OCI-LY7 (cell line): Measurements from ENCODE around the gene NPLOC4. TPM values are rescaled to one million over a fixed set of nuclear protein-coding genes. Genes with fewer than 3 reads are reported as not detected.
A peak's percentile ranks its signal among the peaks of the same experiment; 100 is the strongest.

Experiments used
- BruUV-seq: library from RNA; stranded (reverse); fragments of 400-500 nt; replicated peaks from 2 replicates; lab custom pipeline; 2021; lab: Mats Ljungman, UMichigan
- CTCF ChIA-PET: fragments of 300-600 bp; sonication (Branson Sonifier 250); formaldehyde crosslinking; loops from one replicate; lab custom pipeline; 2022; ENCODE audit warnings: antibody characterized with exemption; ENCODE audit not compliant: unreplicated experiment; lab: Charles Lee
- POLR2A ChIA-PET: fragments of 300-600 bp; sonication (Branson Sonifier 250); formaldehyde crosslinking; loops from one replicate; lab custom pipeline; 2022; ENCODE audit warnings: antibody characterized with exemption; lab: Charles Lee
- DNase-seq: peaks from one replicate; pipeline ENCODE4 v3.0.0-alpha.2; 2015; ENCODE audit warnings: low spot score
- H2AFZ ChIP-seq: fragments of 200-600 bp; sonication (generic), shearing (Covaris generic); 2 replicates; pipeline ENCODE4 v1.6.1; 2014; ENCODE audit warnings: mild to moderate bottlenecking, antibody characterized with exemption, low read length, moderate library complexity
- H3K27ac ChIP-seq: fragments of 200-600 bp; sonication (generic); 2 replicates; pipeline ENCODE4 v1.5.1; 2014; ENCODE audit warnings: mixed run types, low read depth, mild to moderate bottlenecking, moderate library complexity, low read length, inconsistent platforms; ENCODE audit not compliant: poor library complexity, severe bottlenecking
- H3K36me3 ChIP-seq: fragments of 200-600 bp; sonication (generic); 2 replicates; pipeline ENCODE4 v1.6.1; 2014; ENCODE audit warnings: mild to moderate bottlenecking, antibody characterized with exemption, low read length, moderate library complexity, mixed read lengths; ENCODE audit not compliant: insufficient read depth
- H3K4me1 ChIP-seq: fragments of 200-600 bp; sonication (generic); 2 replicates; pipeline ENCODE4 v1.5.1; 2014; ENCODE audit warnings: mild to moderate bottlenecking, low read length; ENCODE audit not compliant: insufficient read depth, poor library complexity, severe bottlenecking
- H3K4me2 ChIP-seq: fragments of 200-600 bp; sonication (generic); 2 replicates; pipeline ENCODE4 v1.6.1; 2014; ENCODE audit warnings: mild to moderate bottlenecking, low read length
- H3K4me3 ChIP-seq: fragments of 200-600 bp; sonication (generic); 2 replicates; pipeline ENCODE4 v1.5.1; 2014; ENCODE audit warnings: mild to moderate bottlenecking, low read depth, low read length; ENCODE audit not compliant: poor library complexity, severe bottlenecking
- H3K79me2 ChIP-seq: fragments of 200-600 bp; sonication (generic); 2 replicates; pipeline ENCODE4 v1.6.1; 2016; ENCODE audit warnings: low read depth, mild to moderate bottlenecking, low read length, moderate library complexity, mixed read lengths; ENCODE audit not compliant: insufficient read depth
- H3K9me2 ChIP-seq: fragments of 200-600 bp; sonication (generic); 2 replicates; pipeline ENCODE4 v1.6.1; 2016; ENCODE audit warnings: mild to moderate bottlenecking, low read length, mixed read lengths; ENCODE audit not compliant: insufficient read depth
- H3K9me3 ChIP-seq: fragments of 200-600 bp; sonication (generic); 2 replicates; pipeline ENCODE4 v1.6.1; 2014; ENCODE audit warnings: mild to moderate bottlenecking, mixed run types, low read length, mixed read lengths
- H4K20me1 ChIP-seq: fragments of 200-600 bp; sonication (generic); 2 replicates; pipeline ENCODE4 v1.6.1; 2014; ENCODE audit warnings: mild to moderate bottlenecking, antibody characterized with exemption, low read length, moderate library complexity, mixed read lengths; ENCODE audit not compliant: insufficient read depth
- EZH2phosphoT487 ChIP-seq: fragments of 200-600 bp; sonication (generic); IDR thresholded peaks from 2 replicates; pipeline ENCODE4 v1.6.1; 2018; ENCODE audit warnings: low read depth, borderline replicate concordance, mild to moderate bottlenecking, mixed run types, antibody characterized with exemption, low read length, moderate library complexity, mixed read lengths
- intact Hi-C: fragments of 100-400 bp; cut with micrococcal nuclease; formaldehyde crosslinking; loops from one replicate; pipeline ENCODE4 v1.10.0; 2022; ENCODE audit not compliant: unreplicated experiment
- total RNA-seq, 2 experiments: library from RNA; depleted of rRNA in 1 of 2; stranded (reverse); fragments of >200 nt in 1 of 2; shearing (Covaris generic) in 1 of 2; gene quantifications; 2 replicates each; pipeline ENCODE4 v1.2.3, GENCODE V29; 2014 to 2022
- TF ChIP-seq, protein P1 (sequence below): fragments of 200-600 bp; sonication (generic); conservative IDR thresholded peaks from 2 replicates; pipeline ENCODE4 v1.5.1; 2014; ENCODE audit warnings: mild to moderate bottlenecking, antibody characterized with exemption, low read length, moderate library complexity, mixed read lengths

The NPLOC4 gene
- total RNA-seq, 2 experiments from 2014 or later: 69.6 to 118 TPM

- CTCF ChIA-PET: no interaction called here
- TF ChIP-seq EZH2phosphoT487: no peak
- TF ChIP-seq, protein P1, sequence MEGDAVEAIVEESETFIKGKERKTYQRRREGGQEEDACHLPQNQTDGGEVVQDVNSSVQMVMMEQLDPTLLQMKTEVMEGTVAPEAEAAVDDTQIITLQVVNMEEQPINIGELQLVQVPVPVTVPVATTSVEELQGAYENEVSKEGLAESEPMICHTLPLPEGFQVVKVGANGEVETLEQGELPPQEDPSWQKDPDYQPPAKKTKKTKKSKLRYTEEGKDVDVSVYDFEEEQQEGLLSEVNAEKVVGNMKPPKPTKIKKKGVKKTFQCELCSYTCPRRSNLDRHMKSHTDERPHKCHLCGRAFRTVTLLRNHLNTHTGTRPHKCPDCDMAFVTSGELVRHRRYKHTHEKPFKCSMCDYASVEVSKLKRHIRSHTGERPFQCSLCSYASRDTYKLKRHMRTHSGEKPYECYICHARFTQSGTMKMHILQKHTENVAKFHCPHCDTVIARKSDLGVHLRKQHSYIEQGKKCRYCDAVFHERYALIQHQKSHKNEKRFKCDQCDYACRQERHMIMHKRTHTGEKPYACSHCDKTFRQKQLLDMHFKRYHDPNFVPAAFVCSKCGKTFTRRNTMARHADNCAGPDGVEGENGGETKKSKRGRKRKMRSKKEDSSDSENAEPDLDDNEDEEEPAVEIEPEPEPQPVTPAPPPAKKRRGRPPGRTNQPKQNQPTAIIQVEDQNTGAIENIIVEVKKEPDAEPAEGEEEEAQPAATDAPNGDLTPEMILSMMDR: no peak
- no peak for DNase-seq
Measured at GRCh38 chr17:81535007-81535328, 101.9 kb downstream of the NPLOC4 start.

GRCh38 chr17:81534157-81535006 is 102.5 kb downstream of the NPLOC4 start:
- POLR2A ChIA-PET: interaction anchor here (1.0 kb wide), 1 partner anchor 9 kb away, joined by 3 read pairs; no protein-coding TSS in a partner anchor
- Histone ChIP-seq H3K4me1 (peaks cover 14% of the 10 kb centered on the region), H3K9me2 (no peaks in the 10 kb centered on the region), H4K20me1 (no peaks in the 10 kb centered on the region), H3K4me3 (no peak overlapping the region), H3K79me2 (no peaks in the 10 kb centered on the region), H2AFZ (no peak overlapping the region), H3K36me3 (no peaks in the 10 kb centered on the region), H3K27ac (no peak overlapping the region), H3K9me3 (no peaks in the 10 kb centered on the region), H3K4me2 (peak overlapping the region; percentile 35)
- TF ChIP-seq, protein P1: no peak
- no peak for TF ChIP-seq EZH2phosphoT487
- intact Hi-C loops: no loop called here
- BruUV-seq: no TSS peak
- DNase-seq: no peak
- CTCF ChIA-PET: interaction anchor here (0.6 kb wide), 1 partner anchor 29 kb away, joined by 3 read pairs; no protein-coding TSS in a partner anchor

More at GRCh38 chr17:81535007-81535328, 101.9 kb downstream of the NPLOC4 start:
- H4K20me1 ChIP-seq: no peaks in the 10 kb centered on the region
- H3K79me2 ChIP-seq: no peaks in the 10 kb centered on the region
- no peaks in the 10 kb centered on the region for H3K9me2 ChIP-seq
- H3K36me3 ChIP-seq: peaks cover 5% of the 10 kb centered on the region; the same call in 1 of the 2 replicates
- H3K9me3 ChIP-seq: no peaks in the 10 kb centered on the region
- BruUV-seq: no TSS peak
- POLR2A ChIA-PET: no interaction called here
- peaks cover 14% of the 10 kb centered on the region for H3K4me1 ChIP-seq
- intact Hi-C loops: no loop called here
- H3K4me3 ChIP-seq: no peak overlapping the region
- no peak overlapping the region for H3K27ac ChIP-seq
- no peak overlapping the region for H3K4me2 ChIP-seq
- H2AFZ ChIP-seq: no peak overlapping the region
